ENCODE data around the gene XYLT1. TPM values are rescaled to one million over a fixed set of nuclear protein-coding genes. Genes with fewer than 3 reads are reported as not detected.

The XYLT1 gene
- total RNA-seq, 2 donors from 2014 or later, result 15.0 to 18.3 TPM

DNA sequence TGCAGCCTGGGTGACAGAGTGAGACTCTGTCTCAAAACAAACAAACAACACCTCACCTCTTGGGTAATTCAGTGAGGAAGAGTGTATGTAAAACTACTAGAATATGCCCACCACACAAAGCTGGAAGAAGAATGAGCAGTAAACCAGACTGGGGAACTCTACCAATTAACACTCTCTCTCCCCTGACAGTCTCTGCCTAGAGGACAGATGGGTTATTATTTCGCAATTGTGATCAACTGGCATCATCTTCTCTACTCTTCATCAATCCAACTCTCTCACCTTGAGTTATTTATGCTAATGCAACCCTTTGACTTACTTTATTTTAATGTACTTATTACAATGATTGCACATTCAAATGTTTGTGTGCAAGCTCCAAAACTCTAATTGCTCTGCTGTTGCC is 205.6 kb downstream of the XYLT1 start:
- TF ChIP-seq, protein P1, sequence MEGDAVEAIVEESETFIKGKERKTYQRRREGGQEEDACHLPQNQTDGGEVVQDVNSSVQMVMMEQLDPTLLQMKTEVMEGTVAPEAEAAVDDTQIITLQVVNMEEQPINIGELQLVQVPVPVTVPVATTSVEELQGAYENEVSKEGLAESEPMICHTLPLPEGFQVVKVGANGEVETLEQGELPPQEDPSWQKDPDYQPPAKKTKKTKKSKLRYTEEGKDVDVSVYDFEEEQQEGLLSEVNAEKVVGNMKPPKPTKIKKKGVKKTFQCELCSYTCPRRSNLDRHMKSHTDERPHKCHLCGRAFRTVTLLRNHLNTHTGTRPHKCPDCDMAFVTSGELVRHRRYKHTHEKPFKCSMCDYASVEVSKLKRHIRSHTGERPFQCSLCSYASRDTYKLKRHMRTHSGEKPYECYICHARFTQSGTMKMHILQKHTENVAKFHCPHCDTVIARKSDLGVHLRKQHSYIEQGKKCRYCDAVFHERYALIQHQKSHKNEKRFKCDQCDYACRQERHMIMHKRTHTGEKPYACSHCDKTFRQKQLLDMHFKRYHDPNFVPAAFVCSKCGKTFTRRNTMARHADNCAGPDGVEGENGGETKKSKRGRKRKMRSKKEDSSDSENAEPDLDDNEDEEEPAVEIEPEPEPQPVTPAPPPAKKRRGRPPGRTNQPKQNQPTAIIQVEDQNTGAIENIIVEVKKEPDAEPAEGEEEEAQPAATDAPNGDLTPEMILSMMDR (IDR thresholded peaks at IDR 0.05), result no peak
- H3K4me1 ChIP-seq, result no peaks in the 10 kb centered on the region
- no peaks in the 10 kb centered on the region for H3K9me3 ChIP-seq
- H3K27me3 ChIP-seq, result no peaks in the 10 kb centered on the region
- no peak overlapping the region for H3K9ac ChIP-seq (ENCODE audit: low read depth in 2 of 2, low read length in 2 of 2)
- no peak overlapping the region for H3K4me3 ChIP-seq
- no peaks in the 10 kb centered on the region for H3K36me3 ChIP-seq
- no peak for DNase-seq
- intact Hi-C loops (cut with DNase I), result no loop called here
- no peak overlapping the region for H3K27ac ChIP-seq

DNA sequence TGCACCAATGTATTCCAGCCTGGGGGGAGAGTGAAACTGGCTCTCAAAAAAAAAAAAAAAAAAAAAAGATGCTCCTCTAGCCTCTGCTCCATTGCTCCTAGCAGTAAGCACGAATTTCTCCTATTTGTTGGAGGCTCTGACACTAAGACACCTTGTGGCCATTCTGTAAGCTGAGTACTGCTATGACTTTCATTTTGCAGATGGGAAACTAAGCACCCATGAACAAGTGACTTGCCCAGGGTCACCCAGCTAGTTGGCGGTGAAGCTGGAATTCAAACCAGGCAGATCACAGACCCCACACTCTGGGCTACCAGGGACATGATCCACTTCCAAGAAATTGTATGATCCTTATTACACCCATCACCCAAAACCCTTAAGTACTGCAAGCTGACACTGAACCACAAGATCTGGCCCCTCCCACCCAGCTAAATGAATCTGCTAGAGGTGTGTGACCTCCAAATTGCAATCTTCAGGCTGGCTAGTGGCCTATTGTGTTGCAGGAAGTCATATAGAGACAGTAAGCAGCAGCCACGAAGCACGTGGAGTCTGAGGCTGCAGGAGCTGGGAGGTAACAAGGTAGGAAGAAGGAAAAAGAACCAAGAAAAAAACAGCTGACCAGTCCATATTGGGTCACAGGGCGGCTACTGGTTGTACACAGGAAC is 209.4 kb downstream of the XYLT1 start:
- Histone ChIP-seq H3K4me1 (peaks cover 3% of the 10 kb centered on the region), H3K9me3 (no peaks in the 10 kb centered on the region), H3K27me3 (no peaks in the 10 kb centered on the region), H3K4me3 (no peak overlapping the region), H3K9ac (ENCODE audit: low read depth in 2 of 2, low read length in 2 of 2) (peak overlapping the region in 1 of 2 donors; percentile 32), H3K27ac (no peak overlapping the region), H3K36me3 (no peaks in the 10 kb centered on the region)
- DNase-seq, result peak; percentile 42
- TF ChIP-seq, protein P1 (IDR thresholded peaks at IDR 0.05), result no peak
- intact Hi-C loops (cut with DNase I), result no loop called here

DNA sequence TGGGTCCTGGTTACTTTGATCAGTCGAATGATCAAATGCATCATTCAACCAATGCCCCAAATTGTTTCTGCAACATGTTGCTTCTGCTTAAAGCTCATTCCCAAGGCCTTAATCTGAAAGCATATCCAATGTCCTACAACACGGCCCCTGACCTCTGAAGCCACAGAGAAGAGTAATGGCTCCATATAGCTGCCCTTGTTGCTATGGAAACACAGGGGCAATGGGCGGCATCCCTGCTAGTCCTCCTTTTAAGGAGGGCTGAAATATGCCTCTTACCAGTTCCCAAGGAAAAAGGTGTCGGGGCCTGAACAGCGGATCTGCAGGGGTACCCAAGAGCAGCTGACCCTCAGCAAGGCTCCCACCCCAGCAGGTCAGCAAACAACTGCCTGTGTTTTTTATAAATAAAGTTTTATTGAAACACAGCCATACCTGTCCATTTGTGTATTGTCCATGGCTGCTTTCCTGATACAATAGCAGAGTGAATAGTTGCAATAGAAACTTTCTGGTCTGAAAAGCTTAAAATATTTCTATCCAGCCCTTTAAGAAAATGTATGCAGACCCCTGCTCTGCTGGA is 210.4 kb downstream of the XYLT1 start:
- H3K4me3 ChIP-seq, result no peak overlapping the region
- H3K9ac ChIP-seq (ENCODE audit: low read depth in 2 of 2, low read length in 2 of 2), result peak overlapping the region in 1 of 2 donors; percentile 64
- H3K36me3 ChIP-seq, result no peaks in the 10 kb centered on the region
- H3K9me3 ChIP-seq, result no peaks in the 10 kb centered on the region
- no peak overlapping the region for H3K27ac ChIP-seq
- no peak for DNase-seq
- intact Hi-C loops (cut with DNase I), result no loop called here
- TF ChIP-seq, protein P1 (IDR thresholded peaks at IDR 0.05), result no peak
- H3K4me1 ChIP-seq, result peaks cover 3% of the 10 kb centered on the region
- H3K27me3 ChIP-seq, result no peaks in the 10 kb centered on the region

DNA sequence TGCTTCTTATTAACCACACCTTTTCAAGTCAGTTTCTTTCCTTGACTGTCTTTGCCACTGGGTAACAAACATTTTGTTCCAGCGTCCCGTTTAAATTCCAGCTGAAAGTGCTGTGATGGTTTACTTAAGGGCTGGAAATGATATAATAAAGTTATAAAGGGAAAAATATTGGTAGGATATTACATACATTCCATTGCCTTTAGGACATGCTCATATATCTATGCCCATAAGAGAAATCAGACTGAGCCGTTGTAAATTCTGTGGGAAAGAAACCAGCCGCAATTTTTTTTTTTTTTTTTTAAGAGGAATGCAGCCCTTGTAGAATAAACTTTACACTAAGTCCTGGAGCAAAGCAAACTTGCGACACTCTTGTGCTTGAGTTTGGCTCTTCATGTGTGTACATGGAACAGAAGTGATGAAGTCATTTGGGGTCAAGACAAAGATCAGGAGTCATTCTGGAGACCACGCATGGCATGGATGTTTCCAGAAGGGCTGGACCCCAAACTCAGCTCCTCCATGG is 210.9 kb downstream of the XYLT1 start:
- TF ChIP-seq, protein P1 (IDR thresholded peaks at IDR 0.05), result no peak
- Histone ChIP-seq H3K9ac (ENCODE audit: low read depth in 2 of 2, low read length in 2 of 2) (peak overlapping the region in 1 of 2 donors; percentile 64), H3K27ac (peak overlapping the region; percentile 48), H3K36me3 (no peaks in the 10 kb centered on the region), H3K27me3 (no peaks in the 10 kb centered on the region), H3K4me1 (peaks cover 3% of the 10 kb centered on the region), H3K4me3 (no peak overlapping the region), H3K9me3 (no peaks in the 10 kb centered on the region)
- DNase-seq, result no peak
- intact Hi-C loops (cut with DNase I), result no loop called here

DNA sequence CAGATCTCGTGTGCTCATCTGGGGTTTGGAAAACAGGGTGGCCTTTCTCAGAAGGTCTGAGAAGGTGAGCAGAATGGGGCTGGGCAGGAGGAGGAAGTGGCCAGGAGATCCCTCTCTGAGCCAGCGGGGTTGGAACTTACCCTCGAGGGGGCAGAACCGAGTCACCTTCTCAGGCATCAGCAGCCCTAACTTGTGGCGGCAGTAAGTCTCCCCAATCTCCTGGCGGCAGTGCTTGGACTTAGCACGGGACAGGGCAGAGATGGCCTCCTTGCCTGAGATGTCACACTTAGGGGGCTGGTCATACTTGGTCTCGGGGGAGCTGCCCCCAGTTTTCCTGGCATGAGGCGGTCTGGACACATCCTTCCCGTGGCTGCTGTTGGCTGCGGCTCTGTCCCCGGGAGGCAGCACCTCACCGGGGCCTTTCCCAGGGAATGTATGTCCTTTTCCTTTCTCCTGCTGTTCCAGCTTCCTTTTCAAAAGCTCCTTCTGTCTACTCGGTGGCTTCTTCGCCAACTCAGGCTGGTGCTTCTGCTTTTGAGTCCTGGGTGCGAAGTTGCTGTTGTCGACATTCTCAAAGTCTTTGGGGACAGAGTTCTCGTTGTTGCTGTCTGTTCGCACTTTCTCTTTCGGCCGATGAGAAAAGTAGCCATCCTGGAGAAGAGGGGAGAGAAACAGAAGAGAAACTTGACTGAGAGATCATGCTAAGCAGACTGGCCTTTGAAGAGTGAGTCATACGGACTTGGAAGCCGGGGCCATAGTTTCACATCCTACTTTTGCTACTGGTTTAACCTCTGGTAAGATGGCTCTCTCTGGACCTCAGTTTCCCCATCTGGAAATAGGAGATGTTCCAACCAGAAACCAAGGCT is 211.7 kb downstream of the XYLT1 start:
- peak overlapping the region in 1 of 2 donors; percentile 55 for H3K9ac ChIP-seq (ENCODE audit: low read depth in 2 of 2, low read length in 2 of 2)
- no peak for DNase-seq
- TF ChIP-seq, protein P1 (IDR thresholded peaks at IDR 0.05), result no peak
- peak overlapping the region; percentile 48 for H3K27ac ChIP-seq
- no peaks in the 10 kb centered on the region for H3K27me3 ChIP-seq
- no peaks in the 10 kb centered on the region for H3K9me3 ChIP-seq
- intact Hi-C loops (cut with DNase I), result no loop called here
- no peak overlapping the region for H3K4me3 ChIP-seq
- peaks cover 3% of the 10 kb centered on the region for H3K4me1 ChIP-seq
- no peaks in the 10 kb centered on the region for H3K36me3 ChIP-seq
